GM12874 (cell line): ENCODE data around the gene HES5.

Experiments used
- TF ChIP-seq, protein P1 (sequence below): IDR thresholded peaks from 2 replicates; pipeline ENCODE4 v1.5.1; 2011; ENCODE audit warnings: low read depth, mild to moderate bottlenecking, control low read depth, low read length, moderate library complexity; ENCODE audit not compliant: insufficient read depth

Gene HES5

DNA sequence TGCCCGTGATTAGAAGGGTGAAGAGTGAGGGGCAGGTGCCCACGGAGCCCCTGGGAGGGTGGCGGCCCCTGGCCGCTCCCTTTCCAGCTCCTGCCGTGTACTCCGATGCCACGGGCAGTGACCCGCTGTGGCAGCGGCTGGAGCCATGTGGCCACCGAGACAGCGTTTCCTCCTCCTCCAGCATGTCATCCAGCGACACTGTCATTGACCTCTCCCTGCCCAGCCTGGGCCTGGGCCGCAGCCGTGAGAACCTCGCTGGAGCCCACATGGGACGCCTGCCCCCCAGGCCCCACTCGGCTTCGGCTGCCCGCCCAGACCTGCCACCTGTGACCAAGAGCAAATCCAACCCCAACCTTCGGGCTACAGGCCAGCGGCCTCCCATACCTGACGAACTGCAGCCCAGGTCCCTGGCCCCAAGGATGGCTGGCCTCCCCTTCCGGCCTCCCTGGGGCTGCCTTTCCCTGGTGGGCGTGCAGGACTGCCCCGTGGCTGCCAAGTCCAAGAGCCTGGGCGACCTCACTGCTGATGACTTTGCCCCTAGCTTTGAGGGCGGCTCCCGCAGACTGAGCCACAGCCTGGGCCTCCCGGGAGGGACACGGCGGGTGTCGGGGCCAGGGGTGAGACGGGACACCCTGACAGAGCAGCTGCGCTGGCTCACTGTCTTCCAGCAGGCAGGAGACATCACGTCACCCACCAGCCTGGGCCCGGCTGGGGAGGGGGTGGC, 25.7 kb downstream of the HES5 start:
- TF ChIP-seq, protein P1, sequence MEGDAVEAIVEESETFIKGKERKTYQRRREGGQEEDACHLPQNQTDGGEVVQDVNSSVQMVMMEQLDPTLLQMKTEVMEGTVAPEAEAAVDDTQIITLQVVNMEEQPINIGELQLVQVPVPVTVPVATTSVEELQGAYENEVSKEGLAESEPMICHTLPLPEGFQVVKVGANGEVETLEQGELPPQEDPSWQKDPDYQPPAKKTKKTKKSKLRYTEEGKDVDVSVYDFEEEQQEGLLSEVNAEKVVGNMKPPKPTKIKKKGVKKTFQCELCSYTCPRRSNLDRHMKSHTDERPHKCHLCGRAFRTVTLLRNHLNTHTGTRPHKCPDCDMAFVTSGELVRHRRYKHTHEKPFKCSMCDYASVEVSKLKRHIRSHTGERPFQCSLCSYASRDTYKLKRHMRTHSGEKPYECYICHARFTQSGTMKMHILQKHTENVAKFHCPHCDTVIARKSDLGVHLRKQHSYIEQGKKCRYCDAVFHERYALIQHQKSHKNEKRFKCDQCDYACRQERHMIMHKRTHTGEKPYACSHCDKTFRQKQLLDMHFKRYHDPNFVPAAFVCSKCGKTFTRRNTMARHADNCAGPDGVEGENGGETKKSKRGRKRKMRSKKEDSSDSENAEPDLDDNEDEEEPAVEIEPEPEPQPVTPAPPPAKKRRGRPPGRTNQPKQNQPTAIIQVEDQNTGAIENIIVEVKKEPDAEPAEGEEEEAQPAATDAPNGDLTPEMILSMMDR: no peak

DNA sequence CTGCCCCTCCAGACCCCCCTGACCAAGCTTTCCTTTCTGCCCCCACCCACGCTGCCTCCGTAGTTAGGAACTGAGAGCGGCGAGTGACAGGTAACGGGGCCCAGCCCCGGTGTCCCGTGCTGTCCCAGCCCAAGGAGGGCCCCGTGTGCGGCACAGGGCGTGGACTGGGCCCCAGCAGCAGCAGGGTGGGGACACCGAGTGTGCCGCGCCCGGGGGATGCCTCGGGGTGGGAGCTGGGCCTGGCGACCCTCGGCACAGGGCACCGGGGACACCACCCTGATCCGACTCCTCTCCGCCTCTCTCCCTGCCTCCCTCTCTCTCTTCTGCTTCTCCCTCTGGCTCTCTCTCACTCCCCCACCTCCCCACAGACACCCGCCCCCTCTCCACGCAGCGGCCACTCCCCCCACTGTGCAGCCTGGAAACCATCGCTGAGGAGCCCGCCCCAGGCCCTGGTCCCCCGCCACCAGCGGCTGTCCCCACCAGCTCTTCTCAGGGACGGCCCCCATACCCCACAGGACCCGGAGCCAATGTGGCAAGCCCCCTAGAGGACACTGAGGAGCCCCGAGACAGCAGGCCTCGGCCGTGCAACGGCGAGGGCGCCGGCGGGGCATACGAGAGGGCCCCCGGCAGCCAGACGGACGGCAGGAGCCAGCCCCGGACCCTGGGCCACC, 26.4 kb downstream of the HES5 start:
- TF ChIP-seq, protein P1: no peak

GRCh38 chr1:2502661-2503553, 27.2 kb downstream of the HES5 start:
- TF ChIP-seq, protein P1: no peak

DNA sequence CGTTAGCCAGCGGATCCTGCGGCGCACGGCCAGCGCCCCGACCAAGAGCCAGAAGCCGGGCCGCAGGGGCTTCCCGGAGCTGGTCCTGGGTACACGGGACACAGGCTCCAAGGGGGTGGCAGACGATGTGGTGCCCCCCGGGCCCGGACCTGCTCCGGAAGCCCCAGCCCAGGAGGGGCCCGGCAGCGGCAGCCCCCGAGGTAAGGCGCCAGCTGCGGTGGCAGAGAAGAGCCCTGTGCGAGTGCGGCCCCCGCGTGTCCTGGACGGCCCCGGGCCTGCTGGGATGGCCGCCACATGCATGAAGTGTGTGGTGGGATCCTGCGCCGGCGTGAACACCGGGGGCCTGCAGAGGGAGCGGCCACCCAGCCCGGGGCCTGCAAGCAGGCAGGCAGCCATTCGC, 27.9 kb downstream of the HES5 start:
- TF ChIP-seq, protein P1: no peak

- TF ChIP-seq, protein P1: no peak
Observed at GRCh38 chr1:2501820-2502119, 28.3 kb downstream of the HES5 start.

- TF ChIP-seq, protein P1: no peak
Observed at GRCh38 chr1:2501041-2501819, 28.8 kb downstream of the HES5 start.

DNA sequence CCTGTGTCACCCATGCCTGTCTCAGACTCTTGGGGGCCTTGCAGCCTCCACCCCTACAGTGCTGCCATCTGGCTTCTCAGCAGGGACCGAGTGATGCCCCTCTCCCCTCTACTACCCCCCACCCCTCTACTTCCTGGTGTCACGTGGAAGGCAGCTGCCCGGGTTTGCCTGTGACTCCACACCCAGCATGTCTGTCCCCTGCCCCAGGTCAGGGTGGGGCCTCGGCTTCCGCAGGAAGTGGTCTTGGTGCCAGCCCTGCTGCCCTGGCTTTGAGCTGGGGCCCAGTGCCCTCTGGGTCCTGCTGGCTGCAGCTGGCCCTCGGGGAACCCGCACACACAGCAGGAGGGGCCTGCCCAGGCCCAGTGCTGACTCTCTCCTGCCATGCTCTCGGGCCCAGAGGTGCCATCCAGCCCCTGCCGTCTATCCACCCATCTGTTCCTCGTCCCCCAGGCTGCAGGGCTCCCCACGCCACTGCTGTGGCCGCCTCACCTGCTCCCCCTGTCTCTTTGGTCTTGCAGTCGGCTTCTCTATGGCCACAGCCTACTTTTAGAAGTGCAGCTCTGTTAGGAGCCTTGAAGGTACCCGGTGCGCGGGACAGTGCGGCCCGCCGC, 30.0 kb downstream of the HES5 start:
- TF ChIP-seq, protein P1: no peak
